HAP-1 (cell line): ENCODE data around the gene RXFP3.

Source experiments
- DNase-seq, 2 experiments: peaks; one replicate each; pipeline ENCODE4 v3.0.0-alpha.2; 2016 to 2020; ENCODE audit warnings: low spot score in 2 of 2
- H3K27me3 ChIP-seq: fragments of 250-450 bp; sonication (Bioruptor Pico); 2 replicates; pipeline ENCODE4 v1.5.1; 2020; ENCODE audit warnings: low read depth, mild to moderate bottlenecking, moderate library complexity
- H3K36me3 ChIP-seq: fragments of 250-450 bp; sonication (Bioruptor Pico); replicated peaks from 2 replicates; pipeline ENCODE4 v1.5.1; 2020; ENCODE audit warnings: mild to moderate bottlenecking
- H3K4me1 ChIP-seq: fragments of 250-450 bp; sonication (Bioruptor Pico); 2 replicates; pipeline ENCODE4 v1.5.1; 2020; ENCODE audit warnings: mild to moderate bottlenecking
- H3K4me3 ChIP-seq: fragments of 250-450 bp; sonication (Bioruptor Pico); 2 replicates; pipeline ENCODE4 v1.5.1; 2020; ENCODE audit warnings: mild to moderate bottlenecking, moderate library complexity
- H3K9me3 ChIP-seq: fragments of 250-450 bp; sonication (Bioruptor Pico); 2 replicates; pipeline ENCODE4 v1.5.1; 2020; ENCODE audit warnings: mild to moderate bottlenecking, moderate library complexity
- in situ Hi-C: fragments of 300-500 bp; cut with MboI; formaldehyde crosslinking; loops from 3 replicates; pipeline ENCODE4 v1.14.3; 2020; ENCODE audit warnings: low sequenced_read_pairs, inconsistent platforms, mixed read lengths

The RXFP3 gene

GRCh38 chr5:33975852-33976251 lies 39.7 kb downstream of the RXFP3 start:
- in situ Hi-C loops, result no loop called here
- DNase-seq, result no peak
- no peaks in the 10 kb centered on the region for H3K36me3 ChIP-seq

GRCh38 chr5:33976307-33976706 lies 40.1 kb downstream of the RXFP3 start:
- in situ Hi-C loops, result no loop called here

More at GRCh38 chr5:33975852-33976251, 39.7 kb downstream of the RXFP3 start:
- Histone ChIP-seq H3K9me3 (no peaks in the 10 kb centered on the region), H3K4me3 (no peak overlapping the region), H3K4me1 (peaks cover 10% of the 10 kb centered on the region), H3K27me3 (no peaks in the 10 kb centered on the region)

GRCh38 chr5:33978306-33978705 lies 42.1 kb downstream of the RXFP3 start:
- Histone ChIP-seq H3K4me1 (peaks cover 10% of the 10 kb centered on the region), H3K27me3 (no peaks in the 10 kb centered on the region), H3K4me3 (no peak overlapping the region), H3K36me3 (no peaks in the 10 kb centered on the region), H3K9me3 (no peaks in the 10 kb centered on the region)
- peak in 1 of 2 experiments; percentile 46 for DNase-seq
- in situ Hi-C loops, result no loop called here

More at GRCh38 chr5:33976307-33976706, 40.1 kb downstream of the RXFP3 start:
- DNase-seq, result no peak
- no peaks in the 10 kb centered on the region for H3K36me3 ChIP-seq
- H3K27me3 ChIP-seq, result no peaks in the 10 kb centered on the region
- peaks cover 10% of the 10 kb centered on the region for H3K4me1 ChIP-seq
- H3K4me3 ChIP-seq, result no peak overlapping the region
- H3K9me3 ChIP-seq, result no peaks in the 10 kb centered on the region

GRCh38 chr5:33980030-33980429 lies 43.8 kb downstream of the RXFP3 start:
- Histone ChIP-seq H3K27me3 (no peaks in the 10 kb centered on the region), H3K9me3 (no peaks in the 10 kb centered on the region), H3K4me1 (peaks cover 10% of the 10 kb centered on the region), H3K4me3 (no peak overlapping the region), H3K36me3 (no peaks in the 10 kb centered on the region)
- in situ Hi-C loops, result no loop called here
- no peak for DNase-seq

- H3K36me3 ChIP-seq, result no peaks in the 10 kb centered on the region
- H3K4me1 ChIP-seq, result peaks cover 10% of the 10 kb centered on the region
- DNase-seq, result no peak
- H3K9me3 ChIP-seq, result no peaks in the 10 kb centered on the region
- in situ Hi-C loops, result no loop called here
- H3K4me3 ChIP-seq, result no peak overlapping the region
- H3K27me3 ChIP-seq, result no peaks in the 10 kb centered on the region
Measured at GRCh38 chr5:33981408-33982162, 45.4 kb downstream of the RXFP3 start.

GRCh38 chr5:33984178-33984577 lies 48.0 kb downstream of the RXFP3 start:
- no peaks in the 10 kb centered on the region for H3K36me3 ChIP-seq
- no peaks in the 10 kb centered on the region for H3K9me3 ChIP-seq
- no peak overlapping the region for H3K4me3 ChIP-seq
- no peak for DNase-seq
- H3K27me3 ChIP-seq, result no peaks in the 10 kb centered on the region
- in situ Hi-C loops, result no loop called here
- H3K4me1 ChIP-seq, result no peaks in the 10 kb centered on the region

GRCh38 chr5:33984671-33985124 lies 48.5 kb downstream of the RXFP3 start, which contains the start of gene SLC45A2:
SLC45A2 (minus strand) TSS chr5:33984693; CDS start chr5:33984583, 110 bp downstream.
- no peaks in the 10 kb centered on the region for H3K9me3 ChIP-seq
- no peak within 1 kb of the TSS for H3K4me3 ChIP-seq
- no peaks in the 10 kb centered on the region for H3K27me3 ChIP-seq
- DNase-seq, result no peak
- no peaks in the 10 kb centered on the region for H3K36me3 ChIP-seq
- no peaks in the 10 kb centered on the region for H3K4me1 ChIP-seq
- in situ Hi-C loops, result no loop called here

- DNase-seq, result no peak
- Histone ChIP-seq H3K4me3 (no peak overlapping the region), H3K36me3 (no peaks in the 10 kb centered on the region), H3K27me3 (no peaks in the 10 kb centered on the region), H3K9me3 (no peaks in the 10 kb centered on the region), H3K4me1 (no peaks in the 10 kb centered on the region)
- in situ Hi-C loops, result no loop called here
Measured at GRCh38 chr5:33985447-33985846, 49.3 kb downstream of the RXFP3 start.
